WI38 (cell line): ENCODE results near the gene PVR.

Experiments used
- H3K4me3 ChIP-seq: 2 replicates; pipeline ENCODE4 v1.5.1; 2011; ENCODE audit warnings: low read depth, mild to moderate bottlenecking, control low read depth, low read length
- TF ChIP-seq, protein P1 (sequence below): IDR thresholded peaks from 2 replicates; pipeline ENCODE4 v1.5.1; 2012; ENCODE audit warnings: low read depth, mild to moderate bottlenecking, control low read depth, low read length

PVR gene

DNA sequence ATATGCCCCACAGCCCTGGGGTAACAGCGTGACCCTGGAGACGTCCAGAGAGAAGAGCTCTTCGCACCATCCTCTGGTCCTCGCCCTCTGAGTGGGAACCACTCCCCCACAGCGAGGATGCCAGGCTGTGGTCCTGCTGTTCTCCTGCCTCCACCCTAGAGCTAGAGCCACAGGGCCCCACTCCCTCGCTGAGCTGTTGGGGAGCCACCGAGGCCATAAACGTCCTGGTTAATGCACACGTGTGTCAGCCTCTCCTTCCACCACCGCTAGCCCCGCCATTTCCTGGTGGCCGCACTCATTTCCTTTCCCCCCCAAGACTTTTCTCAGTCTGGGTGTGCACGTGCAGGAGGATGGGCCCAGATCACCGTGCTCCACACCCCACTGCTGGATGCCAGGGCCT, 66.8 kb downstream of the PVR start:
- H3K4me3 ChIP-seq: no peak overlapping the region
- TF ChIP-seq, protein P1, sequence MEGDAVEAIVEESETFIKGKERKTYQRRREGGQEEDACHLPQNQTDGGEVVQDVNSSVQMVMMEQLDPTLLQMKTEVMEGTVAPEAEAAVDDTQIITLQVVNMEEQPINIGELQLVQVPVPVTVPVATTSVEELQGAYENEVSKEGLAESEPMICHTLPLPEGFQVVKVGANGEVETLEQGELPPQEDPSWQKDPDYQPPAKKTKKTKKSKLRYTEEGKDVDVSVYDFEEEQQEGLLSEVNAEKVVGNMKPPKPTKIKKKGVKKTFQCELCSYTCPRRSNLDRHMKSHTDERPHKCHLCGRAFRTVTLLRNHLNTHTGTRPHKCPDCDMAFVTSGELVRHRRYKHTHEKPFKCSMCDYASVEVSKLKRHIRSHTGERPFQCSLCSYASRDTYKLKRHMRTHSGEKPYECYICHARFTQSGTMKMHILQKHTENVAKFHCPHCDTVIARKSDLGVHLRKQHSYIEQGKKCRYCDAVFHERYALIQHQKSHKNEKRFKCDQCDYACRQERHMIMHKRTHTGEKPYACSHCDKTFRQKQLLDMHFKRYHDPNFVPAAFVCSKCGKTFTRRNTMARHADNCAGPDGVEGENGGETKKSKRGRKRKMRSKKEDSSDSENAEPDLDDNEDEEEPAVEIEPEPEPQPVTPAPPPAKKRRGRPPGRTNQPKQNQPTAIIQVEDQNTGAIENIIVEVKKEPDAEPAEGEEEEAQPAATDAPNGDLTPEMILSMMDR: no peak

DNA sequence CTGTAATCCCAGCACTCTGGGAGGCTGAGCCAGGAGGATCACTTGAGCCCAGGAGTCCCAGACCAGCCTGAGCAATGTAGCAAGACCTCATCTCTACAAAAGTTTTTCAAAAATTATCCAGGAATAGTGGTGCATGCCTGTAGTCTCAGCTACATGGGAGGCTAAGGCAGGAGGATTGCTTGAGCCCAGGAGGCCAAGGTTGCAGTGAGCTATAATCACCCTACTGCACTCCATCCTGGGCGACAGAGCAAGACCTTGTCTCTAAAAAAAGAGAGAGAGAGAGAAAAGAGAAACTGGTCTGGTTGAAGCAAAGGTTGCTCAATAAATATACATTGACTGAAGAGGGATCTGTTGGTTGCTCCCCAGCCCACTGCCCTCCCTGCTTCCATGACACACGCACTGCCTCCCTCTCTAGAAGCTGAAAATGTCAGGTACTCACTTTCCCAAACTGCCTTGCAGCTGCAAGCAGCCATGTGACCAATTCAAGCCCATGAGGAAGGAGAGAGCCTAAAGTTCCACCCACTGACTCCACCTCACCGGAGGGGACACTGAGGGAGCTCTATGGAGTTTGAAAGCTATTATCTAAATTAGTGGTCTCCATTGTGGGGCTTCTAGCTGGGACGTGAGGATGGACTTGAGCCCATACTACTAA, 69.3 kb downstream of the PVR start:
- TF ChIP-seq, protein P1: no peak
- H3K4me3 ChIP-seq: no peak overlapping the region
